NCI-H187 (cell line): ENCODE results near the gene TBXAS1.

Experiments used
- DNase-seq, 2 experiments: peaks; one replicate each; lab custom pipeline; 2025; lab: John Stamatoyannopoulos, UW

Gene TBXAS1

DNA sequence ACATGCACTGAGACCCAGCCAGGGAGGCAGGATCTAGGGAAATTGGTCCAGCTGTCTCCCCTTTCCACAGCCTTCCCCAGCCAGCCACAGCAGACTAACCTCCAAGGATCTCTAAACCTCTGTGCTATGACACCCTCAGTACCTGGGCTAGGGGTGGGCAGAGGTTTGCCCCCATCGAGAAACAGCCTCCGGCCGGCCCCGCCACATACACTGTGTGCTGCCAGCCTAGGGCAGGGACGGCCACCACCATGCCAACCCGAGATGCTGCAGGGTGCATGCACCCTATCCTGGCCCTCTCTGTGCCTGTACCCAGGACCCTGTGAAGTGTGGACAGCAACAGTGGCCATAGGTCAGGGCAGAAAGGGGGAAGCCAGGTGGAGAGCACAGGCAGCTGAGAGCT, 175.6 kb downstream of the TBXAS1 start:
- DNase-seq: no peak

GRCh38 chr7:140005341-140005740, 176.3 kb downstream of the TBXAS1 start:
- DNase-seq: no peak

GRCh38 chr7:140005754-140006503, 176.9 kb downstream of the TBXAS1 start:
- no peak for DNase-seq

DNA sequence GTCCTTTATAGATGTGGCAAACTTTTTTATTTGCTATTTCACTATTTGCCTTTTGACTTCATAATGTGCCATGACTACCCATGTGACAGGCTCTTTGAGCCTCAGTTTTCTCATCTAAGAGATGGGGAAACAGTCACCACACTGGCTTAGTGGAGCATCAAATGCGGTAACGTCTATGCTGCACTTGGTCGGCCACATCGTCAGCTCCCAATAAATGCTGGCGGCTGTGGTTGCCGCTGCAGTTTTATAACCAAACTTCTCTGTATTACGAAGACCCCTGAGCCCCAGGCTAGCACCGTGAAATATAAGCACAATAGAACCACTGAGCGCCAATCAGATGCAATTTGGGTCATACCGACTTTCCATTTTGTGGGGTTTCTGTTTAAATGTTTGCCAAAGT, 177.5 kb downstream of the TBXAS1 start:
- DNase-seq: no peak

DNA sequence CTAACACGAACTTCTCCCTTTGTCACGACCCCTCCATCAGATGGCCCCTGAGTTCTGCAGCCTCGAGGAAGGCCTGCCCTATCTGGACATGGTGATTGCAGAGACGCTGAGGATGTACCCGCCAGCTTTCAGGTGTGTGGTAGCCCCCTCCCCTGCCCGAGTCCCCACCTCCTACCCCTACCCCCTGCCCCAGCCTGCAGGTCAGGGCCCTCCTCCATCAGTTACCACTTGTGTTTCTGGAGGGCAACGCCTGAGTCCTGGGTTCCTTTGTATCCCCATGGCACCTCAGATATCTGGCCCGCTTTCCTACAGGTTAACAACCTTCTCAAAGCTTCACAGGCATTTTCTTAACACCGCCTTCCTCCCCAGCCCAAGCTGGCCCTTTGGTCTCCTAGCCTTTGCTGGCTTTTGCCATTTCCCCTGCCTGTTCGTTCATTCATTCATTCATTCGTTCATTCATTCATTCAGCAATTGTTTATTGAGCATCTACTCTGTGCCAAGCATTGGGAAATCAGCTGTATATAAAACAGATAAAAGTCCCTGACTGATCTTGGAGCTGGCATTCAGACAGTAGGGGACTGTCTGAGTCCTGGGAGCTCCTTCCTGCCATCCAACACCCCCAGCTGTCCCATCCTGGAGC, 178.1 kb downstream of the TBXAS1 start:
- no peak for DNase-seq

GRCh38 chr7:140008755-140009610, 179.9 kb downstream of the TBXAS1 start:
- DNase-seq: no peak

- no peak for DNase-seq
These were observed 180.7 kb downstream of the TBXAS1 start for GRCh38 chr7:140009735-140010134.

- DNase-seq: no peak
These were observed 181.3 kb downstream of the TBXAS1 start for GRCh38 chr7:140010194-140010895.

- no peak for DNase-seq
These were observed 184.6 kb downstream of the TBXAS1 start for GRCh38 chr7:140013676-140014075.

DNA sequence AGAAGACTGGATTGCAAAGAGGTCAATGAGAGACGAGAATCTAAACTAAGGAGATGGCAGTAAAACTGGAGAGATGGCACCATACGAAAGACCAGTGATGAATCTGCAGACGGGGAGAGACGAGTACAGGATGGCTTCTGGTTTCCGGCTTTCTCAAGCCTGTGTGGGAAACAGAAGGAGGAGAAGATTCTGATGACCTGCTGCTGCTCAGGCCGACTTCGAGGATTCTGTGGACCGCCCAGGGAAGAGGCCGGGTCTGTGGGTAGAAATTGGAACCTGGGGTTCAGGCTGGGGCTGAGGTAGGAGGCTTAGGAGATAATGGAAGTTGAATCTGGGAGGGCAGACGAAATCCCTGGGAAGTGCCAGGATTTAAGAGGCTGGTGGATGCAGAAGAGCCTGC, 185.1 kb downstream of the TBXAS1 start:
- DNase-seq: no peak

GRCh38 chr7:140015471-140015970, 186.5 kb downstream of the TBXAS1 start:
- DNase-seq: no peak

DNA sequence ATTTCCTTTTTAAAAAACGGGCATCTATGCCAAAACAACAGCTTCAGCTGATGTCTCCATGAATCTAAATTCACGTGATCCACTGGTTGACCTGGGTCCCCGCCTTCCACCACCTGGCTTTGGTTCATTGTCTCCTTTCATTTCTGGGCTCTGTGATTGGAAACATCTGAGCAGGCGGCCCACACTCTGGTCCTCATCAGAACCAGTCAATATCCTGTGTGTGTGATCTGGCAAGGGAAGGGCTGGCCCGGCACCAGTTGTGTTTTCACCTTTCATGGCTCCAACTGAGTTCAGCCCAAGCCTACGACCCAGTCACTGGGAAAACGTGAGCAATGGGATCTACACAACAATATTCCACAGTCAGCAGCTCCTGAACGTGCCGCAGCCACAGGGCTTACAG, 187.5 kb downstream of the TBXAS1 start:
- no peak for DNase-seq

GRCh38 chr7:140017034-140017433, 188.0 kb downstream of the TBXAS1 start:
- no peak for DNase-seq

DNA sequence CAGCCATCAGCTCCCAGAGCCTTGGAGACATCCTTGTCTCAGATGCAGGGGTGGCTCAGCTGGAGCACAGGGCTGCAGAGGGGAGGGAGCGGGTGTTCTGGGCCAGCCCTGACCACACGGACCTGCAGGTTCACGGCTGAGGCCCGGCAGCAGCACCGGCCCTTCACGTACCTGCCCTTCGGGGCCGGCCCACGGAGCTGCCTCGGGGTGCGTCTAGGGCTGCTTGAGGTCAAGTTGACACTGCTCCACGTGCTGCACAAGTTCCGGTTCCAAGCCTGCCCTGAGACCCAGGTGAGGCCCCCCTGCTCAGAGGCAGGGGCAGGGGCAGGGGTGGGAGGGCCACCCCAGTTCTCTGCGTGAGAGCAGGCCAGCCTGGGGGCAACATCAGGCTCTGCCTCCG, 188.5 kb downstream of the TBXAS1 start:
- no peak for DNase-seq

- DNase-seq: no peak
These were observed 189.3 kb downstream of the TBXAS1 start for GRCh38 chr7:140018125-140019043.

DNA sequence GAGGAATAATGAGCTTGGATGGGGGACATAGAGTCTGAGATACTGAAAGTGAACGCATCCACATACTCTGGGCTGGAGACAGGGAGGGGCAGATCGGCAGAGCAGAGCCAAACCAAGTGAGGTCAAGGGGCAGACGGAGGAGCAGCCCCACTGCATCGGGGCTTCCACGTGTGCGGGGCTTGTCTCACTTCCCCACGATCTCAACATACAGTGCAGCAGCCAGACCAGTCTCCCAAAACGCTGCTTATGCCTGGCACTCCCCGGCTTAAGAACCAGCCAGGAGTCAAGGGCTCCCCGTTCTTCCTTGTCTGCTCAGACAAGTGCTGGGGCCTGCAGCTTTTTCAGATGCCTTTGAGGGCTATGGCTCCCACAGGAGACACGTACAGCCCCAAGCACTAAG, 190.1 kb downstream of the TBXAS1 start:
- DNase-seq: no peak

DNA sequence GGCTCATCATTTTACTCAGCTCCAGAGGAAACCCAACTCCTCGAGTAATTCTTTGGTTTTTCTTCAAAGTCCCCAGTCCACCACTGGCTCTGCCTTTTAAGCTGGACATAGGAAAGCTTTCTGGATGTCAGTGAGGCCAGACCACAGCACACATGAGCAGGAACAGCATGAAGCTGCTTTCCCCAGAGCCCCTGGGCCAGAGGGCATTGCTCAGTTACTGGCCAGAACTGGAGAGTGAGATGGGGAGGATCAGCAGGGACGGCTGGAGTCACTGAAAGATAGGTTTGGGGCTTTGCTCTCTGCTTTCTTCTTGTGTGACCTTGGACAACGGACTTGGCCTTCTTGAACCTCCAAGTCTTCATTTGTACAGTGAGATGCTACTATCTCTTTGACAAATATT, 190.5 kb downstream of the TBXAS1 start:
- DNase-seq: no peak

- DNase-seq: no peak
These were observed 192.5 kb downstream of the TBXAS1 start for GRCh38 chr7:140021603-140022002.

DNA sequence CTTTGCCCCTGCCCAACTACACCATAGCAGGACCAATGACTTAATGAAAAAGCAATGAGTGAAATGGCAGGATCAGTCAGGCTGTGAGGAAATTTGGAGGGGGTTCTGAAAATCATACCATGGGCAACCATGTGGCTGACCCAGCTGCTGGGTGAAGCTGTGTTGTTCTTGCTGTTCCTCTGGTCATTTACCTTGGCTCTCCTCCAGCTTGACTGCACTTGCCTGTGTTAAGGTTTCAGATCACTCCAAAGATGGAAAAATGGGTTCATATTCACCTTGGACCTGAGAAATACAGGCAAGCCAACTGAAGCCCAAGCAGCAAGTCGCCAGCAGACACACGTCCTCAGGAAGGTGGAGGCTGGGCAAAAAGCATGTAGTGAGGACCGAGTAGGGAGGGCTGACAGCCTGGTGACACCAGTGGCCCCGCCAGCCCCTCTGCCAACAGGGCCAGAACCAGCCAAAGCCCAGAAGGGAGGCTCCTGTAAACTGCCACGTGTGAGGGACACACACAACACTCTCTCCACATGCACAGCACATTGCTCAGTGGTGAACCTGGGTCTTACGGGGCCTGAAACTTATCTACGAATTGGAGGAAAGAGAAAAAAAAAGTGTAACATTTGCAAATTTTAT, 193.6 kb downstream of the TBXAS1 start:
- no peak for DNase-seq

GRCh38 chr7:140023728-140024127, 194.7 kb downstream of the TBXAS1 start:
- no peak for DNase-seq
